IMR-90 (cell line): Measurements from ENCODE around the gene PGC. TPM values are rescaled to one million over a fixed set of nuclear protein-coding genes. Genes with fewer than 3 reads are reported as not detected.

ENCODE experiments used
- ATAC-seq: fragments of 200-7000 bp; cut with Tn5 transposase; 2 replicates; pipeline ENCODE4 v1.9.1; 2020; ENCODE audit warnings: low read depth, mild to moderate bottlenecking, moderate library complexity
- BruUV-seq: library from RNA; stranded (reverse); fragments of 400-500 nt; replicated peaks from 2 replicates; lab custom pipeline; 2021; lab: Mats Ljungman, UMichigan
- CTCF ChIA-PET: fragments of 300-600 bp; formaldehyde crosslinking; extraction: SDS; loops from one replicate; lab custom pipeline; 2021; ENCODE audit warnings: antibody characterized with exemption; lab: Yijun Ruan, JAX
- POLR2A ChIA-PET: fragments of 300-600 bp; sonication (Branson Sonifier 250); formaldehyde crosslinking; loops from one replicate; lab custom pipeline; 2022; ENCODE audit warnings: antibody characterized with exemption; ENCODE audit not compliant: unreplicated experiment; lab: Charles Lee
- DNase-seq: peaks from one replicate; pipeline ENCODE4 v3.0.0; 2013
- H2AFZ ChIP-seq: replicated peaks from 2 replicates; pipeline ENCODE3; 2013; ENCODE audit warnings: low read length, mild to moderate bottlenecking; ENCODE audit not compliant: poor library complexity
- H2AK5ac ChIP-seq: 2 replicates; pipeline ENCODE4 v1.6.1; 2013; ENCODE audit warnings: low read depth, low read length, inconsistent platforms
- H2AK9ac ChIP-seq: replicated peaks from 2 replicates; pipeline ENCODE3; 2013; ENCODE audit warnings: mild to moderate bottlenecking, low read depth, low read length, moderate library complexity; ENCODE audit not compliant: poor library complexity
- H2BK120ac ChIP-seq: 2 replicates; pipeline ENCODE4 v1.6.1; 2013; ENCODE audit warnings: low read depth, low read length, inconsistent platforms
- H2BK15ac ChIP-seq: 3 replicates; pipeline ENCODE4 v1.6.1; 2013; ENCODE audit warnings: low read depth, low read length, inconsistent platforms
- H2BK20ac ChIP-seq: 2 replicates; pipeline ENCODE4 v1.6.1; 2013; ENCODE audit warnings: low read depth, mild to moderate bottlenecking, inconsistent platforms, low read length, moderate library complexity
- H2BK5ac ChIP-seq: 2 replicates; pipeline ENCODE4 v1.6.1; 2013; ENCODE audit warnings: mild to moderate bottlenecking, low read depth, low read length, inconsistent platforms; ENCODE audit not compliant: poor library complexity, severe bottlenecking
- H3K14ac ChIP-seq: replicated peaks from 2 replicates; pipeline ENCODE4 v1.6.1; 2013; ENCODE audit warnings: low read depth, low read length, inconsistent platforms
- H3K18ac ChIP-seq: 2 replicates; pipeline ENCODE4 v1.6.1; 2013; ENCODE audit warnings: low read depth, low read length, control low read depth
- H3K23ac ChIP-seq: 2 replicates; pipeline ENCODE4 v1.6.1; 2013; ENCODE audit warnings: low read depth, low read length, inconsistent platforms
- H3K27ac ChIP-seq: 2 replicates; pipeline ENCODE4 v1.5.1; 2013; ENCODE audit warnings: mild to moderate bottlenecking, control low read depth, low read length; ENCODE audit not compliant: insufficient read depth
- H3K27me3 ChIP-seq: 2 replicates; pipeline ENCODE4 v1.6.1; 2013; ENCODE audit warnings: low read length; ENCODE audit not compliant: control insufficient read depth, insufficient read depth
- H3K36me3 ChIP-seq: 2 replicates; pipeline ENCODE4 v1.6.1; 2013; ENCODE audit warnings: low read length, mixed read lengths; ENCODE audit not compliant: control insufficient read depth, insufficient read depth
- H3K4ac ChIP-seq: 2 replicates; pipeline ENCODE4 v1.6.1; 2013; ENCODE audit warnings: low read depth, low read length, inconsistent platforms
- H3K4me1 ChIP-seq: 2 replicates; pipeline ENCODE4 v1.6.1; 2013; ENCODE audit warnings: low read length, mixed read lengths; ENCODE audit not compliant: control insufficient read depth, insufficient read depth
- H3K4me2 ChIP-seq: 2 replicates; pipeline ENCODE4 v1.6.1; 2013; ENCODE audit warnings: low read depth, mild to moderate bottlenecking, control low read depth, low read length, moderate library complexity
- H3K4me3 ChIP-seq: 2 replicates; pipeline ENCODE4 v1.5.1; 2013; ENCODE audit warnings: low read depth, mild to moderate bottlenecking, control low read depth, low read length, moderate library complexity; ENCODE audit not compliant: insufficient read depth
- H3K56ac ChIP-seq: 2 replicates; pipeline ENCODE4 v1.6.1; 2013; ENCODE audit warnings: low read length, inconsistent platforms; ENCODE audit not compliant: insufficient read depth; ENCODE audit errors: extremely low read depth
- H3K79me1 ChIP-seq, 2 experiments: 2 replicates each; pipeline ENCODE4 v1.6.1; 2013; ENCODE audit warnings: low read length in 2 of 2, inconsistent platforms in 1 of 2, low read depth in 1 of 2
- H3K9ac ChIP-seq: 2 replicates; pipeline ENCODE4 v1.6.1; 2013; ENCODE audit warnings: low read depth, low read length, control low read depth
- H3K9me1 ChIP-seq: 2 replicates; pipeline ENCODE4 v1.6.1; 2013; ENCODE audit warnings: low read length, inconsistent platforms; ENCODE audit not compliant: insufficient read depth
- H3K9me3 ChIP-seq: 2 replicates; pipeline ENCODE4 v1.6.1; 2013; ENCODE audit warnings: low read length; ENCODE audit not compliant: control insufficient read depth, insufficient read depth
- H4K20me1 ChIP-seq: 2 replicates; pipeline ENCODE4 v1.6.1; 2013; ENCODE audit warnings: low read length, inconsistent platforms; ENCODE audit not compliant: insufficient read depth
- H4K5ac ChIP-seq: 2 replicates; pipeline ENCODE4 v1.6.1; 2013; ENCODE audit warnings: mild to moderate bottlenecking, low read depth, low read length, control low read depth
- H4K8ac ChIP-seq, 2 experiments: 2 replicates each; pipeline ENCODE4 v1.6.1; 2013; ENCODE audit warnings: low read depth in 2 of 2, low read length in 2 of 2, control low read depth in 1 of 2, inconsistent platforms in 1 of 2
- H4K91ac ChIP-seq: 2 replicates; pipeline ENCODE4 v1.6.1; 2013; ENCODE audit warnings: low read depth, low read length, inconsistent platforms; ENCODE audit not compliant: insufficient read depth
- BHLHE40 ChIP-seq: fragments of 150-350 bp; IDR thresholded peaks from 2 replicates; pipeline ENCODE4 v1.6.1; 2016; ENCODE audit warnings: mild to moderate bottlenecking, low read depth, low read length
- CEBPB ChIP-seq: IDR thresholded peaks from 2 replicates; pipeline ENCODE4 v1.6.1; 2012; ENCODE audit warnings: low read depth, low read length, improper control_type of control experiment
- CTCF ChIP-seq: conservative IDR thresholded peaks from 2 replicates; pipeline ENCODE4 v1.5.1; 2012; ENCODE audit warnings: mild to moderate bottlenecking, low read depth, low read length, improper control_type of control experiment
- ELK1 ChIP-seq: fragments of 150-350 bp; IDR thresholded peaks from 2 replicates; pipeline ENCODE4 v1.6.1; 2016; ENCODE audit warnings: low read depth, mild to moderate bottlenecking, low read length, moderate library complexity, borderline replicate concordance
- FOS ChIP-seq: fragments of 150-350 bp; IDR thresholded peaks from 2 replicates; pipeline ENCODE4 v1.6.1; 2016; ENCODE audit warnings: low read depth, low read length
- MAFK ChIP-seq: IDR thresholded peaks from 2 replicates; pipeline ENCODE4 v1.6.1; 2012; ENCODE audit warnings: low read depth, low read length, improper control_type of control experiment
- MAZ ChIP-seq: IDR thresholded peaks from 2 replicates; pipeline ENCODE4 v1.6.1; 2012; ENCODE audit warnings: low read depth, mild to moderate bottlenecking, low read length, improper control_type of control experiment, moderate library complexity, borderline replicate concordance
- MXI1 ChIP-seq: IDR thresholded peaks from 2 replicates; pipeline ENCODE4 v1.6.1; 2012; ENCODE audit warnings: low read depth, mild to moderate bottlenecking, low read length, moderate library complexity, borderline replicate concordance
- NFE2L2 ChIP-seq: fragments of 150-350 bp; IDR thresholded peaks from 2 replicates; pipeline ENCODE4 v1.6.1; 2016; ENCODE audit warnings: low read depth, mild to moderate bottlenecking, low read length
- RAD21 ChIP-seq: IDR thresholded peaks from 2 replicates; pipeline ENCODE4 v1.6.1; 2012; ENCODE audit warnings: low read length, improper control_type of control experiment
- RCOR1 ChIP-seq: IDR thresholded peaks from 2 replicates; pipeline ENCODE4 v1.6.1; 2012; ENCODE audit warnings: mild to moderate bottlenecking, low read length, improper control_type of control experiment; ENCODE audit not compliant: insufficient replicate concordance
- RFX5 ChIP-seq: IDR thresholded peaks from 2 replicates; pipeline ENCODE4 v1.8.0; 2012; ENCODE audit warnings: low read depth, mild to moderate bottlenecking, low read length, moderate library complexity
- USF2 ChIP-seq: fragments of 150-350 bp; IDR thresholded peaks from 2 replicates; pipeline ENCODE4 v1.6.1; 2017; ENCODE audit warnings: mild to moderate bottlenecking, antibody characterized with exemption, low read length, low read depth
- WGBS, 2 experiments: methylation state at CpG; one replicate each; pipeline versions ENCODE4 v1.1.5 to v1.1.7; 2013; ENCODE audit warnings: missing lambda C conversion rate in 2 of 2; ENCODE audit not compliant: insufficient read length in 1 of 2; ENCODE audit errors: extremely low coverage in 2 of 2; 5-methylcytosine and 5-hydroxymethylcytosine counted together
- dilution Hi-C: fragments of 300-500 bp; cut with HindIII; formaldehyde crosslinking; loops from one replicate; pipeline ENCODE4 v1.14.3; 2018; ENCODE audit warnings: low sequenced_read_pairs; ENCODE audit not compliant: unreplicated experiment
- in situ Hi-C: fragments of 300-500 bp; cut with MboI; formaldehyde crosslinking; loops from 3 replicates; pipeline ENCODE4 v1.14.3; 2019; ENCODE audit warnings: low sequenced_read_pairs, inconsistent platforms, mixed read lengths
- intact Hi-C: fragments of 100-400 bp; cut with micrococcal nuclease; formaldehyde crosslinking; loops from 2 replicates; pipeline ENCODE4 v1.10.0; 2022
- polyA plus RNA-seq, 3 experiments: library from polyadenylated mRNA; depleted of rRNA; stranded (reverse); fragments of >200 nt; gene quantifications; 2 replicates each; pipeline ENCODE4 v1.2.3, GENCODE V29; 2012; ENCODE audit warnings: low replicate concordance in 1 of 3
- total RNA-seq: library from RNA; depleted of rRNA; stranded (reverse); fragments of >200 nt; gene quantifications from 2 replicates; pipeline ENCODE4 v1.2.3, GENCODE V29; 2012

The PGC gene
- total and polyA plus RNA-seq, 2 of the 4 experiments (the other 2 are of a cell fraction) = not detected

- no peak within 1 kb of the TSS for H3K4ac ChIP-seq
- H3K79me1 ChIP-seq = peaks cover 6 to 20% of the 10 kb centered on the region in 2 experiments; a peak in 2 of 4 replicates
- peak within 1 kb of the TSS; percentile 75 for H2AK9ac ChIP-seq
- ATAC-seq (peak; percentile 75), DNase-seq (peak; percentile 85)
- H3K9me3 ChIP-seq = no peaks in the 10 kb centered on the region
- CTCF ChIA-PET = no interaction called here
- POLR2A ChIA-PET = no interaction called here
- peak within 1 kb of the TSS; percentile 77 for H2BK5ac ChIP-seq
- no peak within 1 kb of the TSS; the same call in 1 of the 2 replicates for H4K91ac ChIP-seq
- no peak within 1 kb of the TSS for H2BK20ac ChIP-seq
- no peak within 1 kb of the TSS for H3K23ac ChIP-seq
- no peaks in the 10 kb centered on the region for H4K20me1 ChIP-seq
- peak within 1 kb of the TSS; percentile 70 for H3K27ac ChIP-seq
- H2BK15ac ChIP-seq = no peak within 1 kb of the TSS
- H3K4me3 ChIP-seq = peak within 1 kb of the TSS; percentile 88
- no peak within 1 kb of the TSS for H3K56ac ChIP-seq
- peak within 1 kb of the TSS in 1 of 2 experiments; percentile 74; a peak in 2 of 4 replicates for H4K8ac ChIP-seq
- dilution Hi-C loops (no loop called here), in situ Hi-C loops (no loop called here), intact Hi-C loops (loop anchor here (1.0 to 2.0 kb wide), 3 partner anchors 29 to 41 kb away; no protein-coding TSS in a partner anchor)
- no TSS peak for BruUV-seq
- no peaks in the 10 kb centered on the region for H3K36me3 ChIP-seq
- H2AFZ ChIP-seq = peak within 1 kb of the TSS; percentile 95
- H3K4me2 ChIP-seq = peak within 1 kb of the TSS; percentile 80
- H3K4me1 ChIP-seq = peaks cover 14% of the 10 kb centered on the region
- H2BK120ac ChIP-seq = no peak within 1 kb of the TSS
- H3K14ac ChIP-seq = no peak within 1 kb of the TSS
- no peak within 1 kb of the TSS for H2AK5ac ChIP-seq
- no peak within 1 kb of the TSS for H4K5ac ChIP-seq
- WGBS, 2 experiments = 0% methylated on average over 7 of the region's 50 CpGs; no CpG with 5 or more reads in 1 of the 2 experiments
- H3K27me3 ChIP-seq = peaks cover 2% of the 10 kb centered on the region; the same call in 1 of the 2 replicates
- peak within 1 kb of the TSS; percentile 47; the same call in 1 of the 2 replicates for H3K18ac ChIP-seq
- peaks cover 5% of the 10 kb centered on the region; the same call in 1 of the 2 replicates for H3K9me1 ChIP-seq
- H3K9ac ChIP-seq = peak within 1 kb of the TSS; percentile 66
- TF ChIP-seq USF2 (peak; percentile 7; the same call in 1 of the 2 replicates), CTCF (peak; percentile 99), ELK1 (no peak), RCOR1 (no peak), MXI1 (peak; percentile 77; the same call in 1 of the 2 replicates), MAFK (no peak), CEBPB (no peak), MAZ (peak; percentile 85; the same call in 1 of the 2 replicates), RAD21 (peak; percentile 63), NFE2L2 (no peak), RFX5 (no peak), BHLHE40 (no peak), FOS (no peak)
These were observed 11.6 kb downstream of the PGC start, which contains the start of gene TFEB for GRCh38 chr6:41735427-41736185. Gene TFEB (minus strand): TSS chr6:41735608. CDS start chr6:41691213, 44,395 bp downstream.
